ENCODE measurements around the gene GPR75.

- TF ChIP-seq TBP (IDR thresholded peaks at IDR 0.05; ENCODE audit: low read depth, low read length) (no peak), EZH2 (IDR thresholded peaks at IDR 0.05; ENCODE audit: low read depth, low read length, severe bottlenecking) (no peak), KDM5A (IDR thresholded peaks at IDR 0.05; ENCODE audit: low read length) (no peak), POLR2AphosphoS5 (IDR thresholded peaks at IDR 0.05; ENCODE audit: low read depth, low read length) (no peak), POLR2A (IDR thresholded peaks at IDR 0.05; ENCODE audit: control extremely low read depth in 1 of 2, low read depth in 2 of 2, low read length in 2 of 2) (no peak)
These were observed 48.2 kb downstream of the GPR75 start for GRCh38 chr2:53811601-53812000.

Data from H1 (cell line).